NCI-H524 (cell line): ENCODE measurements around the gene DZIP1.
"Not testable (repeated sequence)": the region's sequence is repeated elsewhere in the genome, so short reads cannot be mapped to it uniquely, and the experiment has no call there.

Experiments
- DNase-seq, 2 experiments: peaks; one replicate each; lab custom pipeline; 2025; lab: John Stamatoyannopoulos, UW

DZIP1 gene

GRCh38 chr13:95644601-95645052 lies at the start of gene DZIP1:
Gene DZIP1 (minus strand): TSS chr13:95644706. CDS start chr13:95642029, 2,677 bp downstream.
- DNase-seq = peak; percentile 82 to 92

DNA sequence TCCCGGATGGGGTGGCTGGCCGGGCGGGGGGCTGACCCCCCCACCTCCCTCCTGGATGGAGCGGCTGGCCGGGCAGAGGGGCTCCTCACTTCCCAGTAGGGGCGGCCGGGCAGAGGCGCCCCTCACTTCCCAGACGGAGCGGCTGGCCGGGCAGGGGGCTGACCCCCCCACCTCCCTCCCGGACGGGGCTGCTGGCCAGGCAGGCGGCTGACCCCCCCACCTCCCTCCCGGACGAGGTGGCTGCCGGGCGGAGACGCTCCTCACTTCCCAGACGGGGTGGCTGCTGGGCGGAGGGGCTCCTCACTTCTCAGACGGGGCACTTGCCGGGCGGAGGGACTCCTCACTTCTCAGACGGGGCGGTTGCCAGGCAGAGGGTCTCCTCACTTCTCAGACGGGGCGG lies 46.5 kb upstream of the DZIP1 start:
- not testable (repeated sequence) for DNase-seq

DNA sequence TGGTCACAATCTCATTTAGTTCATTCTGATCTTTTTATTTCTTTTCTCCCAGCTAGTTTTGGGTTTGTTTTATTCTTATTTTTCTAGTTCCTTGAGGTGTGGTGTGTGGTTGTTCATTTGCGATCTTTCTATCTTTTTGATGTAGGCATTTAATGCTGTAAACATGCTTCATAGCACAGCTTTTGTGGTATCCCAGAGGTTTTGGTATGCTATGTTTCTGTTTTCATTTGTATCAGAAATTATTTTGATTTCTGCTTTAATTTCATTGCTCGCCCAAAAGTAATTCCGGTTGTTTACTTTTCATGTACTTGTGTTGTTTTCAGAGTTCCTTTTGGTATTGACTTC lies 45.0 kb upstream of the DZIP1 start:
- DNase-seq = no peak

DNA sequence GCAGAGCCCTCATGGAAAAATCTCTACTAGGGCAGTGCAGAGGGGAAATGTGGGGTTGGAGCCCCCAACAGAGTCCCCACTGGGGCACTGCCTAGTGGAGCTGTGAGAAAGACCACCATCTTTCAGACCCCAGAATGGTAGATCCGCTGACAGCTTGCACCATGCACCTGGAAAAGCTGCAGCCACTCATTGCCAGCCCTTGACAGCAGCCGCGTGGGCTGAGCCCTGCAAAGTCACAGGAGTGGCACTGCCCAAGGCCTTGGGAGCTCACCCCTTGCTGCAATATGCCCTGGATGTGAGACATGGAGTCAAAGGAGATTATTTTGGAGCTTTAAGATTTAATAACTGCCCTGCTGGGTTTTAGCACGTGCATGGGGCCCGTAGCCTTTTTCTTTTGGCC lies 40.5 kb upstream of the DZIP1 start:
- not testable (repeated sequence) for DNase-seq

GRCh38 chr13:95684418-95684817 lies 39.9 kb upstream of the DZIP1 start:
- DNase-seq = no peak

DNA sequence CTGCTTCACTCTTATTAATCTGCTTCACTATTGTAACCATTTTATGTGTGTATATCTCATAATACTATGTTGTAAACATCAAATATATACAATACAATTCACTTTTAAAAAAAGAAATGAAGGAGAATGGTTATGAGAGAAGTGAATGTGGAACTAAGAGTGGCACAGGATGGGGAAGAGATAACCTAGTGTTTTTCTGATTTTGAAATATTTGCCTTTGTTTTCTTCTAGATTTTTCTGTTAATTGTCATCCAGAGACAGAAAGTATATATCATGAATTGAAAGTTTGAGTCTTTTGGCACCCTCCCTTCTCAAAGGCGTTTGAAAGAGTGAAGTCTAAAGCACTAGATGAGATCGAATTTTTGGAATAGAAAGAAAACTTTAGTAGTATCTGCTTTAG lies 35.2 kb upstream of the DZIP1 start:
- no peak for DNase-seq

GRCh38 chr13:95678967-95679366 lies 34.5 kb upstream of the DZIP1 start:
- DNase-seq = no peak

DNA sequence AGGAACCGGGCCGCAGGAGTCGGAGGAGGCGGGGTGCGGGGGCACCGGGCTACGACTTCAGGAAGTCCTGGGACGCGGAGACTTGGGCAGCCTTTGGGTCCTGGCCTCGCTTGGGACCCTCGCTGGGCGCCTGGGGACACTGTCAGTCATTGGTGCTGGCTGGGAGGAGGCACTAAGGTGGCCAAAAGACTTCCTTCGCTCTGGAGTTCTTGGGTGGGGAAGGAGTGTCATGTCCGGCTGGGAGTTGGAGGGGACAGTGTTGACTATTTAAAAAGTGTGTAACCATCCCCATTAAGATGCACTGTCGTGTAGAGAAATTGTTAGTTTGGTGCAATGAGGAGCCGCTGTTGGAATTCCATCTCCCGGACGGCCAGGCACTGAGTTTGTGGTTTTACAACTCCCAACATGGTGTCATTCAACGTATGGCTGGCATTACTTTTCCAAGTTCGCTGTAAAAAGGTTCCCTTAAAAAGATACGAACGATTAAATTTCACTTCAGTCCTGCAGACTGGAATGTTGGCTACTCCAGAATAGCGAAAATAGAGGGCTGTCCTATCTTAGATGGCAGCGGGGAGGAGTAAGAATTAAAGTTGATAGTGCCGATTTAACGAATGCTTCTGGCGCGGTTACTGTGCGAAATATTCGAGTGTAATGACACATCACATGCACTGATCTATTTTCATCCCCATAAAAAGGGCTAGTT lies 33.2 kb upstream of the DZIP1 start:
- no peak for DNase-seq

DNA sequence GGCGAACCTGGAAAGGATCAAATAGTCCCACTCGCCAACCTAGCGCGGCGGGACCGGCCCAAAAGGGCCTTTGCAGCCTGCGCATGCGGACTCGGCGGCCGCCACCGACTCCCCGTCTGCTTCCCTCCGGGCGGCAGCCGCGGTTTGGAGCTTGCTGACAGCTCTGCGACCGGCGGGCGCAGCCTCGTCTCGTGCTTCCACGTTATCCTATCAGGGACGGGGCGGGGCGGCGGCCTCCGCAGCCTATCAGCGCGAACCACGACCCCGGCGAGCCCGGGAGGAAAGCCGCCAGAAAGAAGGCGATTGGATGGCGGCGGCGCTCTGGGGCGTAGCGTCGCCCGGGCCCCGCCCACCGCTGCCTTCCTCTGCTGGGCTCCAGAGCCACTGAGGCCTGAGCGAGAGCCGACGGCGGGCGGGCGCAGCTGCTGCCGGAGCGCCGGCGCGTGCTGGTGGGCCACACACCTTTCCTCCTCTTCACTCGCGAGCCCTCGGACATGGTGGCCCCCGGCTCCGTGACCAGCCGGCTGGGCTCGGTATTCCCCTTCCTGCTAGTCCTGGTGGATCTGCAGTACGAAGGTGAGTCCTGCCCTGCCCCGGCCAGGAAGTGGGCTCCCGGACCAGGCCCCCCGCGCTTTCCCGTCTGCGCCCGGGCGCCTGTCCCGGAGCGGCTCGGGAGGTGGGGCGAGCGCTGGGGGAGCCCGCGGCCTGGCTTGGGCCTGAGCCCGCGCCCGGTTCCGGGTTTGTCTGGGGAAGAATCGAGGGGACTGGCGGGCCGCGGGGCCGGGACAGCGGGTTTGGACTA lies 32.5 kb upstream of the DZIP1 start, which contains the start of gene DNAJC3:
Gene DNAJC3, plus strand, starts transcription at position 378 of the 802 bp plus-strand sequence. Its CDS starts 117 bp downstream, at position 495.
- DNase-seq = peak; percentile 94 to 96

GRCh38 chr13:95676105-95676761 lies 31.7 kb upstream of the DZIP1 start:
- peak in 1 of 2 experiments; percentile 61 for DNase-seq

DNA sequence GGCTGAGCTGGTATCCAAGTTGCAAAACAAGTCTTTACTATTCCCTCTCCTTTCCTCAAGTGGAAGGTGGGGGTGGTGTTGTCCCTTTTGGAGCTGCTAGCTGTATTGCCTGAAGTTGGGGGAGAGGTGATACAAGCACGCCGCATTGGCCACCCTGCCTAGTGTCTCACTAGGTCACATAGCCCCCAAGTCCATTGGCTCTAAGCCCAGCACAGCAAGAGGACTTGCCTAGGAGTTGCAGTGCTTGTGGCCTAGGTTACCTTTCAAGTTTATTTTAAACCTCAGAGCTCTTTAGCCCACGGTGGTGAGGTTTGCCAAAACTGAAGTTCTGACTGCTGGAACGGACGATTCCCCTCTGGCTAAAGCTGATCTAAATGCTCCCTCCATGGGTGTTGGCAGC lies 27.1 kb upstream of the DZIP1 start:
- no peak for DNase-seq

GRCh38 chr13:95667235-95667634 lies 22.7 kb upstream of the DZIP1 start:
- DNase-seq = not testable (repeated sequence)

- peak in 1 of 2 experiments; percentile 26 for DNase-seq
Observed at GRCh38 chr13:95660981-95661581, 16.6 kb upstream of the DZIP1 start.

- no peak for DNase-seq
Observed at GRCh38 chr13:95659500-95659899, 15.0 kb upstream of the DZIP1 start.

- DNase-seq = no peak
Observed at GRCh38 chr13:95656386-95657015, 12.0 kb upstream of the DZIP1 start.

GRCh38 chr13:95652821-95653220 lies 8.3 kb upstream of the DZIP1 start:
- DNase-seq = no peak

- no peak for DNase-seq
Observed at GRCh38 chr13:95652244-95652764, 7.8 kb upstream of the DZIP1 start.

DNA sequence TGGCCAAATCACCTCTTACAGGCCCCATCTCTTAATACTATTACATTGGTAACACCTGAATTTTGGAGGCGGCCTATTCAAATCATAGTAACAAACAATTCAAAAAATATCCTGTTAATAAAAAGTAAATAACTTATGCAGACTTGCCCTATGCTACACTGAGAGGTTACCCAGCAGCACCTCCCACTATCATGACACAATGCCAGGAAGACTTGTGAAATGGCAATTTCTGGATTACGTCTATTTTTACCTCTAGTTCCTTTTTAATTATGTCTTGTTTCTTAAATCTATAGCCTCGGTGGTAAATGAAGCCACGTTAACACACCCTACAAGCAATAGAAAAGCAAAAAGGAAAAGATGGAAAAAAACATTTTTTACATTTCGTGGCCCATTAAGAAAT lies 6.2 kb upstream of the DZIP1 start:
- no peak for DNase-seq

DNA sequence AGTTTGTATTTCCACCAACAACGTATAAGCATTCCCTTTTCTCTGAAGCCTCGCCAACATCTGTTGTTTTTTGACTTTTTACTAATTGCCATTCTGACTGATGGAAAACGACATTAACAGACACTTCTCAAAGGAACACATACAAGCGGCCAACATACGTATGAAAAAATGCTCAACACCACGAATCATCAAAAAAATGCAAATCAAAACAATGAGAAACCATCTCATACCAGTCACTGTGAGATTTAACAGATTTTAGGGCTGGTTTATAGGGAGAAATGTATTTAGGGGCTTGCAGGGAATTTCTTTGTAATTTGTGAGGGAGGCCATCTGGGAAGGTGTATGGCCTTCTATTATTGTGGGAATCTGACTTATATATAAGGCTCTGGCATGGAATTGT lies 2.8 kb upstream of the DZIP1 start:
- DNase-seq = no peak

- peak; percentile 22 to 55 for DNase-seq
Observed at GRCh38 chr13:95643936-95644598, 439 bp downstream of the DZIP1 start.

DNA sequence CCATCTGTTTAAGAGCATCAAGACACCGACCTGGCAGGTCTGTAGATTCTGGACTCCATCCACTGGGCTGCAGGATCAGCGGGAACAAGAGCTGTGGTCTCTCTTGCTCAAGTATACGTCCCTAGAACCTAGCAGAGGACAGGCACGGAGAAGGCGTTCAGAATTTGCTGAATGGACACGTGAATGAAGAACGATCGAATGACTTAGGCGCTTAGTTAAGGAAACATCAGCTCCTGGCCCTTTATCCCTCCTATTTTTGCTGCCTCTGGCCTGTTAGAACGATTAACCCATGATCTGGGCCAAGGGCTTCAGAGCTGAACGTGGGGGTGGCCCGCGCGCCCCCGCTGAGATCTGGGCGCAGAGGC lies 953 bp downstream of the DZIP1 start:
- DNase-seq = peak; percentile 36 to 49
